K562 (cell line): ENCODE data around the gene ABCA7. TPM values are rescaled to one million over a fixed set of nuclear protein-coding genes. Genes with fewer than 3 reads are reported as not detected.

ENCODE experiments used
- ARHGAP35 ChIP-seq: fragments of 450-650 bp; IDR thresholded peaks from 2 replicates; pipeline ENCODE4 v1.6.1; 2018; ENCODE audit not compliant: partially characterized antibody
- GATAD2A ChIP-seq: fragments of 450-650 bp; IDR thresholded peaks from 2 replicates; pipeline ENCODE4 v1.6.1; 2017
- HMGN3 ChIP-seq: IDR thresholded peaks from 2 replicates; pipeline ENCODE4 v1.6.1; 2011; ENCODE audit warnings: borderline replicate concordance, low read depth, mild to moderate bottlenecking, mixed read lengths, low read length; ENCODE audit not compliant: insufficient read length; ENCODE audit errors: extremely low read depth
- HOXB6 ChIP-seq: fragments of 250-450 bp; sonication (Bioruptor Pico); IDR thresholded peaks from 2 replicates; pipeline ENCODE4 v1.5.1; 2022; ENCODE audit warnings: mild to moderate bottlenecking, borderline replicate concordance
- MNT ChIP-seq, 2 experiments: fragments of 450-650 bp; conservative IDR thresholded peaks; 2 replicates each; pipeline ENCODE4 v1.6.1; 2017; ENCODE audit warnings: mild to moderate bottlenecking in 2 of 2, moderate library complexity in 2 of 2
- MTA3 ChIP-seq: fragments of 450-650 bp; formaldehyde crosslinking; IDR thresholded peaks from 2 replicates; pipeline ENCODE4 v1.6.1; 2017; ENCODE audit warnings: mild to moderate bottlenecking, borderline replicate concordance
- NR2C2 ChIP-seq, 2 experiments: fragments of 200-800 bp in 1 of 2; sonication (Bioruptor generic) in 1 of 2; sonication (generic) in 1 of 2; formaldehyde crosslinking in 1 of 2; IDR thresholded peaks; 2 replicates each; pipeline versions ENCODE4 v1.6.1 to v1.8.0; 2016 to 2022; ENCODE audit warnings: mild to moderate bottlenecking in 1 of 2, missing compliant biosample characterization in 1 of 2, missing genetic modification characterization in 1 of 2, missing genetic modification reagents in 1 of 2
- POLR2AphosphoS5 ChIP-seq: IDR thresholded peaks from 2 replicates; pipeline ENCODE4 v1.6.1; 2011; ENCODE audit warnings: mild to moderate bottlenecking, low read depth, low read length, moderate library complexity; ENCODE audit not compliant: control insufficient read depth, insufficient read depth
- POLR3G ChIP-seq: IDR thresholded peaks from 2 replicates; pipeline ENCODE4 v1.6.1; 2011; ENCODE audit not compliant: insufficient read length, insufficient replicate concordance; ENCODE audit errors: extremely low read depth
- RBM14 ChIP-seq: fragments of 200-400 bp; formaldehyde crosslinking; IDR thresholded peaks from 2 replicates; pipeline ENCODE4 v1.6.1; 2018; ENCODE audit warnings: low read depth, mild to moderate bottlenecking, low read length, moderate library complexity, borderline replicate concordance; ENCODE audit not compliant: insufficient read depth
- RBM17 ChIP-seq: fragments of 200-400 bp; formaldehyde crosslinking; IDR thresholded peaks from 2 replicates; pipeline ENCODE4 v1.6.1; 2017; ENCODE audit warnings: low read depth, mild to moderate bottlenecking, low read length, borderline replicate concordance
- RUNX1 ChIP-seq: sonication (generic); IDR thresholded peaks from 2 replicates; pipeline ENCODE4 v1.6.1; 2016; ENCODE audit warnings: antibody characterized with exemption, low read depth
- SMARCB1 ChIP-seq: IDR thresholded peaks from 2 replicates; pipeline ENCODE4 v1.6.1; 2011; ENCODE audit warnings: improper control_type of control experiment, low read depth; ENCODE audit not compliant: insufficient read length
- STAT5B ChIP-seq: fragments of 250-450 bp; sonication (Bioruptor Pico); IDR thresholded peaks from 2 replicates; pipeline ENCODE4 v1.8.0; 2021; ENCODE audit warnings: mild to moderate bottlenecking, inconsistent platforms
- THAP7 ChIP-seq: fragments of 250-450 bp; sonication (Bioruptor Pico); IDR thresholded peaks from 2 replicates; pipeline ENCODE4 v1.5.0; 2021
- U2AF1 ChIP-seq: fragments of 200-400 bp; formaldehyde crosslinking; optimal IDR thresholded peaks from 2 replicates; pipeline ENCODE3; 2017; ENCODE audit warnings: mild to moderate bottlenecking, low read depth, low read length, moderate library complexity
- VEZF1 ChIP-seq: fragments of 200-800 bp; sonication (Bioruptor generic); IDR thresholded peaks from 2 replicates; pipeline ENCODE4 v1.6.1; 2017; ENCODE audit warnings: missing genetic modification characterization, missing compliant biosample characterization
- ZBED1 ChIP-seq: IDR thresholded peaks from 2 replicates; pipeline ENCODE4 v1.6.1; 2014
- ZFX ChIP-seq: sonication (generic); formaldehyde crosslinking; IDR thresholded peaks from 2 replicates; pipeline ENCODE4 v1.8.0; 2022; ENCODE audit warnings: mild to moderate bottlenecking, missing genetic modification reagents, moderate library complexity
- ZNF165 ChIP-seq: fragments of 250-450 bp; sonication (Bioruptor Pico); IDR thresholded peaks from 2 replicates; pipeline ENCODE4 v1.4.0; 2020; ENCODE audit warnings: borderline replicate concordance
- polyA plus RNA-seq, 8 experiments: library from polyadenylated mRNA; depleted of rRNA in 4 of 8; stranded (reverse) in 5 of 8; unstranded in 3 of 8; fragments of >200 nt; fragmentation: Nextera tagmentation in 2 of 8; fragmentation: Illumina TruSeq in 1 of 8; extraction: Ambion mirVana in 2 of 8; extraction: Trizol in 1 of 8; gene quantifications; 2 replicates each; pipeline versions ENCODE4 v1.2.1 to v1.2.3, GENCODE V29; 2011 to 2014; ENCODE audit warnings: inconsistent platforms in 1 of 8, missing spikeins in 1 of 8
- total RNA-seq, 7 experiments: library from RNA; depleted of rRNA in 6 of 7; stranded (reverse); fragments of >200 nt in 6 of 7; fragmentation: Illumina TruSeq in 2 of 7; extraction: Trizol in 2 of 7; gene quantifications; 2 replicates each; pipeline versions ENCODE4 v1.2.1 to v1.2.3, GENCODE V29; 2011 to 2021; ENCODE audit warnings: low replicate concordance in 1 of 7
- TF ChIP-seq, protein P1 (sequence below): fragments of 450-650 bp; formaldehyde crosslinking; IDR thresholded peaks from 2 replicates; pipeline ENCODE4 v1.4.0; 2020; ENCODE audit warnings: mild to moderate bottlenecking, mixed read lengths

ABCA7 gene
- total and polyA plus RNA-seq, 9 of the 15 experiments (the other 6 are each of a cell fraction or from before 2014, with no cell fraction given) = 2.3 to 96.1 (median 31.2) TPM

DNA sequence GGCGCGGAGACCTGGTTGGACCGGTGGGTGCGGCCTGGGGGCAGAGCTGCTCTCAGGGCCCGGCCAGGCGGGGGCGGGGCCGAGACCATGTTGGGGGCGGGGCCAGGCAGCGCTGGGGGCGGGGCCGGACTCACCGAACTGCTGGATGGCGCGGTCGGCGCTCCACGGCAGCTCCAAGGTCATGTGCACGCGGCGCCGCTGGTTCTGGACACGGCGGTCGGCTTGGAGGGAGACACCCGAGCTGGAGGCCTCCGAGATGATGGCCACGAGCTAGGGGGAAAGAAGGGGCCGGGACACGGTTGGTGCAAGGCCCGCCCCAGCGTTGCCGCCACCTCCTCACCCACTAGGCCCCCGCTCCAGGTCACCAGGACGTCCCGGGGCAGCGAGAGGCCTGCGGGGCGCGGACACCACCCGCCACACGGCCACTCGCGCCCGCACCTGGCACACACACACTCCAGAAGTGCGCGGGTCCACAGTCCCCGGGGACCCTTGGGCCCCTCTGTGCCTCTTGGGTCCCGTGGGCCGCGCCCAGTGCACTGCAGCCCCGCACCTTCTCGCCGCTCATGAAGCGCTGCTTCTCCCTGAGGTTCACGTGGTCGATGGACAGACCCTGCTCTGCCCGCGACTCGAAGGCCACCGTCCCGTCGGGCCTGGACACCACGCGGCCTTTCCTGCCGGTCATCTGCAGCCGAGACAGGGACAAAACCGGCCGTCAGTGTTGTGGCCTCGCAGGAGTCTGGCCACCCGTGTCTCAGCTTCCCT lies 72.5 kb downstream of the ABCA7 start (continued):
- TF ChIP-seq VEZF1 (peak; percentile 56), MTA3 (no peak), POLR2AphosphoS5 (no peak), ZNF165 (CRISPR knock-in tag) (no peak), GATAD2A (no peak), HMGN3 (peak; percentile 36), RBM17 (no peak), POLR3G (no peak), ZBED1 (no peak), STAT5B (CRISPR knock-in tag) (no peak), U2AF1 (no peak), THAP7 (CRISPR knock-in tag) (no peak), MNT (conservative IDR thresholded peaks at IDR 0.05) (peak in 1 of 2 experiments; percentile 75; a peak in 2 of 4 replicates), ZFX (CRISPR knock-in tag) (peak; percentile 73), NR2C2 (CRISPR knock-in tag; IDR thresholded peaks at IDR 0.05) (peak; percentile 51; the same call in 1 of the 2 replicates), NR2C2 (tag; IDR thresholded peaks at IDR 0.05) (no peak), RUNX1 (no peak), HOXB6 (CRISPR knock-in tag) (no peak), RBM14 (no peak), ARHGAP35 (peak; percentile 26), SMARCB1 (no peak)
- TF ChIP-seq, protein P1, sequence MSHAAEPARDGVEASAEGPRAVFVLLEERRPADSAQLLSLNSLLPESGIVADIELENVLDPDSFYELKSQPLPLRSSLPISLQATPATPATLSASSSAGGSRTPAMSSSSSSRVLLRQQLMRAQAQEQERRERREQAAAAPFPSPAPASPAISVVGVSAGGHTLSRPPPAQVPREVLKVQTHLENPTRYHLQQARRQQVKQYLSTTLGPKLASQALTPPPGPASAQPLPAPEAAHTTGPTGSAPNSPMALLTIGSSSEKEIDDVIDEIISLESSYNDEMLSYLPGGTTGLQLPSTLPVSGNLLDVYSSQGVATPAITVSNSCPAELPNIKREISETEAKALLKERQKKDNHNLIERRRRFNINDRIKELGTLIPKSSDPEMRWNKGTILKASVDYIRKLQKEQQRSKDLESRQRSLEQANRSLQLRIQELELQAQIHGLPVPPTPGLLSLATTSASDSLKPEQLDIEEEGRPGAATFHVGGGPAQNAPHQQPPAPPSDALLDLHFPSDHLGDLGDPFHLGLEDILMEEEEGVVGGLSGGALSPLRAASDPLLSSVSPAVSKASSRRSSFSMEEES (CRISPR knock-in tag) = no peak
